ENCODE measurements around the gene UBE2E1. TPM values are rescaled to one million over a fixed set of nuclear protein-coding genes. Genes with fewer than 3 reads are reported as not detected.
A peak's percentile ranks its signal among the peaks of the same experiment; 100 is the strongest.

UBE2E1 gene
- total RNA-seq, 1 donor from 2014 or later = 98.2 TPM

GRCh38 chr3:23820888-23821287 is 15.1 kb downstream of the UBE2E1 start:
- DNase-seq (ENCODE audit: low read depth) = no peak

- DNase-seq (ENCODE audit: low read depth) = no peak
These were observed 16.1 kb downstream of the UBE2E1 start for GRCh38 chr3:23821858-23822257.

- DNase-seq (ENCODE audit: low read depth) = no peak
These were observed 16.8 kb downstream of the UBE2E1 start for GRCh38 chr3:23822559-23822958.

DNA sequence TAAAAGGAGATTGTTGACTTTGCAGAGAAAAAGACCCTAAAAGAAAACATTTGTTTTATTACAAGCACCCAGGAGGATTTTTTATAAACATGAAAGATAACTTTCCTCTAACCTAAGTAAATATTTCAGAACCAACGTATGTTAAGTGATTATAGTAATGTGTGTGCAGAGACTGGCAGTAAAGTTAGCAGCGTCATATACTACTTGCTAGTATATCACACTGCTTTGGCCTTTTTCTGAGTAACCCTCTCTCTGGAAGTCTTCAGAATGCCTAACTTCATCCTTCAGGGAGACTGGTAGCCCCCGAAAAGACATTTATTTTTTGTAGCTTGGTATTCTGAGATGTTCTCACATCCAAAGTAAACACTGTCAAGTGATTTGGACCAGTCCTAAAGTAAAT is 17.9 kb downstream of the UBE2E1 start:
- DNase-seq (ENCODE audit: low read depth) = no peak

GRCh38 chr3:23824699-23825444 is 19.1 kb downstream of the UBE2E1 start:
- DNase-seq (ENCODE audit: low read depth) = no peak

GRCh38 chr3:23825802-23826201 is 20.0 kb downstream of the UBE2E1 start:
- no peak for DNase-seq (ENCODE audit: low read depth)

DNA sequence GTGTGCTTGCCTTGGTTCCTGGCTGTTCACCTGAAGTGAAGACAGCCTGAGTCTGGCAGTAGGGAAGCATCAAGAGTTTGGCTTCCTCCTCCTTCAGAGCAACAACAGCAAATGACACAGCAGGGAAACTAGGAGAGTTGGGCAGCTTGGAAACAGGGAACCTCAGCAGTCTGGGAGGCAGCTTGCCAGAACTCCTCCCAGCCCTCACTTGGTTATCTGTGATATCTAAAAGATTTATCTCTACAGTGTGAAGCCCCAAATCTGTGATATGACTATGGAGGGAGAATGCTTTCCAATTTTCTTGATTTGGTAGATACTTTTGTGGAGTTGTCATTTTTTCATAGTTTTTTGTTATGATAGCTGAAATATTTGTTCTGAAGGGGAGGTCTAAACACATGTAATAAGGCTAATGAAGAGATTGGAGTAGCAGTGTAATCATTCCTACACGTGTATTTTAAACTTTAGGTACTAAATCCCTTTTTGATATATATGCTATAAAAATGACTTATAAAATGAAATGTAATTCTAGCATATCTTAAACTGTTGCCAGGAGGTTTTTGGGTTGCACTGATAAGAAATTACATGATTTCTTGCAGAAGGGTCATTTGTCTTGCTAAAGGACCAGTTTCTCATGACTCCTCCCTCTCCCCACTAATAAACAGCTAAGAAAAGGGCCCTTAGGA is 20.8 kb downstream of the UBE2E1 start:
- DNase-seq (ENCODE audit: low read depth) = no peak

DNA sequence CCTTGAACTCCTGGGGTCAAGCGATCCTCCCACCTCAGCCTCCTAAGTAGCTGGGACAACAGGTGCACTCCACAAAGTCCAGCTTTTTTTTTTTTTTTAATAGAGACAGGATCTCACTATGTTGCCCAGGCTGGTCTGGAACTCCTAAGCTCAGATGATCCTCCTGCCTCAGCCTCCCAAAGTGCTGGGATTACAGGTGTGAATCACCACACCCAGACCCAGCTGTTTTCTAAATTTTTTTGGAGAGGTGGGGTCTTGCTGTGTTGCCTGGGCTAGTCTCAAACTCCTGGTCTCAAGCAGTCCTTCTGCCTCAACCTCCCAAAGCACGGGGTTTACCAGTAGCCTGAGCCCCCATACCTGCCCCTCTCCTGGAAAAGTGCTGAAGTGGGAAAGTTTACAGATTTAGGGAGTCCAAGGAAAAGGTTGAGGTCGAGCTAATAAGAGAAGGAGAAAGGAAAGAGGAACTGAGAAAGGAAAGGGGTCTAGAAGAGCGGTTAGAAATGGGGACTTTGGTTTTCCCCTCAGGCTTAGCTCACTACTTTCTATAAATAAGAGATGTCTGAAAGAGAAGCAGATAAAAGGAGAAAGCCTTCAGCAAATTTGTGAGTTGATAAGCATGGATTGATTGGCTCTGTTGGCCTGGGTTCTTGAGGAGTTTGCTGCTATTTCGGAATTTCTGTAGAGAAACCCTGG is 23.6 kb downstream of the UBE2E1 start:
- DNase-seq (ENCODE audit: low read depth) = no peak

DNA sequence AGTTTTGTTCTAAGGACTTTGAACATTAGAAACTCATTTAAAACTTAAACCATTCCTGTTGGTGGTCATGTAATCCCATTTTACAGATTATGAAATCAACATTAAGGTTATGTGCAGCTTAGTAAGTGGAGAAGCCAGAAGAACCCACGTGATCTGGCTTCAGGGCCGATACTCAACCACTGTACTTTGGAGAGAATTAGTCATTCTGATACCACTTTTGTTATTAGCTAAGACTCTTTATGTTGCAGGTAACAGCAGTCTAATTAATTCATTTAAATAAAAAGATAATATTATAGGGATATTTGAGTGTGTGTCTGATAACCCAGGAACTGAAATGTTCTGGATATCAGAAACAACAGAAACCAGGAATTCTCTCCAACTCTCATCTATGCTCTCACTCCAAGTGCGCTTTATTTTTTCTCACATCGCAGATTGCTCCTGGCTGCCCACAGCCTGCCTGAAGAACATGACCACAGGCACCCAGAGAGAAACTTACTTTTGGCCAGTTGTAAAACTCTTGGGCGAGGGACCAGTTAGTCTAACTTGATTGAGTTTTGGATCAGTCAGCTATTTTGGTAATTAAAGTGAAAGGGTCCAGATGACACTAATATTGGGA is 25.2 kb downstream of the UBE2E1 start:
- DNase-seq (ENCODE audit: low read depth) = peak; percentile 25

DNA sequence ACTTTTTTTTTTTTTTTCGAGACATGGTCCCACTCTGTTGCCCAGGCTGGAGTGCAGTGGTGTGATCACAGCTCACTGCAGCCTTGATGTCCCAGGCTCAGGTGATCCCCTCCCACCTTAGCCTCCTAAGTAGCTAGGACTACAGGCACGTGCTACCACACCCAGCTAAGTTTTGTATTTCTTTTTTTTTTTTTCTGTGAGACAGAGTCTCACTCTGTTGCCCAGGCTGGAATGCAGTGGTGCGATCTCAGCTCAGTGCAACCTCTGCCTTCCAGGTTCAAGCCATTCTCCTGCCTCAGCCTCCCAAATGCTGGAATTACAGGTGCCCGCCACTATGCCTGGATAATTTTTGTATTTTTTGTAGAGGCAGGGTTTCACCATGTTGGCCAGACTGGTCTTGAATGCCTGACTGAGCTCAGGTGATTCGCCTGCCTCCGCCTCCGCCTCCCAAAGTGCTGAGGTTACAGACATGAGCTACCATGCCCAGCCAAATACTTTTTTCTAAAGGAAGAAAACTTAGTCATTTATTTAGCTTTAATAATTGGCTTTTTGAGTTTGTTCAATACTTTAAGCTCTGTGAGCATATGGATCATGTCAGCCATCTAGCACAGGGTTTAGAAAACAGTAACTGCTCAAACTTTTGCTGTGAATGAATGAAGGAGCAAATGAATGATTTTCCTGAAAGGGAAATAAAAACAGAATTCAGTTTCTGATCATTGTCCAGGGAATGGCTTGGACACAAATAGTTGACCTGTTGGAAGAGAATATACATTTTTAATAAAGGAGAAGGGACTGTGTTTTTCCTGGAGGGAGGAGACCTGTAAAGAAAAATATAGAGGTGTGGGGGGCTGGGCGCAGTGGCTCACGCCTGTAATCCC is 26.0 kb downstream of the UBE2E1 start:
- DNase-seq (ENCODE audit: low read depth) = no peak

GRCh38 chr3:23832523-23832922 is 26.8 kb downstream of the UBE2E1 start:
- DNase-seq (ENCODE audit: low read depth) = no peak

DNA sequence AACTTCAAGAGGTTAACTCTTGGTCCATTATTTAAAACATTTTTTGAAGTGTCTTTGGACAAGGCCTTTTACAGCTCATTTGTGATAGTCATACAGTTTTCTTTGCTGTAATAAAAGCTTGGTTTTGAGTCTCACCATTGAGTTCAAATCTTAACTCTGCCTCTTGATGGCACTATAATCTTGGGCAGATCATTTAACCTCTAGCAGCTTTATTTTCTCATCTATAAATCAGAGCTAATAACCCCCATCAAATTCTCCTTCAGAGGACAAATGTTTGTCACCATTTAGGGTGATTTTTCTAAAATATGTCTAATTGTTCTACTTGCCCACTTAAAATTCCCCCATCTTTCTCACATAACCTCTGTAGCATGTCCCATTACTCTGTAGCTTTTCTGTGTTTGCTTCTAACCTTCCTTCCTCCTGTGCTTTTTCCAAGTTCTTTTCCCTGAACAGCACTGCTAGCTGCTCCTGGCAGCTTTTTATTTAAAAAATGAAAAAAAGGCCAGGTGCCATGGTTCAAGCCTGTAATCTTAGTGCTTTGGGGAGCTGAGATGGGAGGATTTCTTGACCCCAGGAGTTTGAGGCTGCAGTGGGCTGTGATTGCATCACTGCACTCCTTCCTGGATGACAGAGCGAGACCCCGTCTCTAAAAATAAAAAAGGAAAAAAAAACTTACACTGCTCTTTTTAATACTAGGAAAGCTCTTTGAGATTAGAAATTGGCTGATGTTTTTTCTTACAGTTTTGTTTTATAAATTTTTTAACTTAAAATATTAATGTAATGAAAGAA is 28.5 kb downstream of the UBE2E1 start:
- no peak for DNase-seq (ENCODE audit: low read depth)

- no peak for DNase-seq (ENCODE audit: low read depth)
These were observed 29.3 kb downstream of the UBE2E1 start for GRCh38 chr3:23835087-23835486.

GRCh38 chr3:23835802-23836201 is 30.0 kb downstream of the UBE2E1 start:
- DNase-seq (ENCODE audit: low read depth) = no peak

- DNase-seq (ENCODE audit: low read depth) = no peak
These were observed 30.9 kb downstream of the UBE2E1 start for GRCh38 chr3:23836536-23837230.

- no peak for DNase-seq (ENCODE audit: low read depth)
These were observed 31.5 kb downstream of the UBE2E1 start for GRCh38 chr3:23837286-23837685.

DNA sequence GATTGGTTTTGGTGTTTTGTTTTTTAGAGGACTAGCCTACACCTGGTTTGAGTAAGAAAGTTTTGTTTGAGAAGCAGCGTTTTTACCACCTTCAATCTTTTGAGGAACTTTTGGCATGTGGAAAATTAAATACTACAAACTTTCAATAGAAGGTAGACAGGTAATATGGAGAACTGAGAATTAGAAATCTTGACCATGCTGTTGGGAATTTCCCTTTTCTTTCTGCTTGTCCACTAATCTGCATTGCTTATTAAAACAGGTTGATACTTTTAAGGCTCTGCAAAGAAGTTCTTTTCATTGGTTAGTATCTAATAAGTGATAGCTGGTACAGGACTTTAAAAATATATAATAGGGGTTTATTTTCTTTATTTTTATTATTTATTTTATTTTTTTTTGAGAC is 31.9 kb downstream of the UBE2E1 start:
- DNase-seq (ENCODE audit: low read depth) = no peak

DNA sequence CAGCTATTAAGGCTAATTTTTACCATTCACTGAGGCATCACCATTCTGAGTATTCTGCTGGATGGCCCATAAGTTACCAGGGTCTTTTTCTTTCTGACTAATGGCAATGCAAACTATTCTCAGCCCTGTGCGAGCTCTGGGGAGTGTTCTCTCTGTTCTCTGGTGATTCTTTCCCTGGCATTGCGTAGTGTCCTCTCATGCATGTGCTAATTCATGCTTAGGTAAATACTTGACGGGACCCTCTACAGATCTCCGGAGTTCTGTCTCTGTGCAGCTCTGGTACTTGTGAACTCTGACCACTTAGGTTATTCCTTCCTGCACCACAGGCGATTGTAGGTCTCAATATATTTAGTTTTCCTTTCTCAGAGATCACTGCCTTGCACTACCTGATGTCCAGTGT is 34.8 kb downstream of the UBE2E1 start:
- DNase-seq (ENCODE audit: low read depth) = no peak

- no peak for DNase-seq (ENCODE audit: low read depth)
These were observed 38.1 kb downstream of the UBE2E1 start for GRCh38 chr3:23843869-23844268.

Data from renal cortical epithelial cell (primary cell).